DOHH2 (cell line): ENCODE measurements around the gene UNC5B.

Experiments used
- H3F3A ChIP-seq: fragments of 200-600 bp; sonication (generic), shearing (Covaris generic); 2 replicates; pipeline ENCODE4 v1.6.0; 2016; ENCODE audit warnings: antibody characterized with exemption, mild to moderate bottlenecking; ENCODE audit not compliant: control insufficient read depth, insufficient read depth
- H3K27ac ChIP-seq: fragments of 200-600 bp; sonication (generic); 2 replicates; pipeline ENCODE4 v1.5.1; 2014; ENCODE audit warnings: low read depth, mild to moderate bottlenecking, low read length, moderate library complexity
- H3K27me3 ChIP-seq: fragments of 200-600 bp; sonication (generic); 2 replicates; pipeline ENCODE4 v1.6.1; 2014; ENCODE audit warnings: mild to moderate bottlenecking, low read length, mixed read lengths; ENCODE audit not compliant: control insufficient read depth
- H3K36me3 ChIP-seq: fragments of 200-600 bp; sonication (generic); 2 replicates; pipeline ENCODE4 v1.6.1; 2014; ENCODE audit warnings: mild to moderate bottlenecking, low read length, moderate library complexity, mixed read lengths; ENCODE audit not compliant: control insufficient read depth
- H3K4me1 ChIP-seq: fragments of 200-600 bp; sonication (generic); 2 replicates; pipeline ENCODE4 v1.6.1; 2014; ENCODE audit warnings: mild to moderate bottlenecking, low read length, mixed read lengths; ENCODE audit not compliant: control insufficient read depth
- H3K4me2 ChIP-seq: fragments of 200-600 bp; sonication (generic); 2 replicates; pipeline ENCODE4 v1.6.0; 2014; ENCODE audit warnings: mild to moderate bottlenecking, low read length, moderate library complexity
- H3K4me3 ChIP-seq: fragments of 200-600 bp; sonication (generic); 2 replicates; pipeline ENCODE4 v1.5.1; 2014; ENCODE audit warnings: mild to moderate bottlenecking, low read length, mixed read lengths
- H3K79me2 ChIP-seq: fragments of 200-600 bp; sonication (generic); 2 replicates; pipeline ENCODE4 v1.6.1; 2014; ENCODE audit warnings: mild to moderate bottlenecking, low read length, mixed read lengths; ENCODE audit not compliant: control insufficient read depth
- H3K9me2 ChIP-seq: fragments of 200-600 bp; sonication (generic); replicated peaks from 2 replicates; pipeline ENCODE4 v1.6.1; 2014; ENCODE audit warnings: mild to moderate bottlenecking, low read length, mixed read lengths; ENCODE audit not compliant: control insufficient read depth
- H3K9me3 ChIP-seq: fragments of 200-600 bp; sonication (generic); 2 replicates; pipeline ENCODE4 v1.6.1; 2014; ENCODE audit warnings: antibody characterized with exemption, low read length, mixed read lengths; ENCODE audit not compliant: control insufficient read depth, insufficient read depth
- H4K20me1 ChIP-seq: fragments of 200-600 bp; sonication (generic); 2 replicates; pipeline ENCODE4 v1.6.0; 2014; ENCODE audit warnings: low read depth, mild to moderate bottlenecking, antibody characterized with exemption, low read length, moderate library complexity; ENCODE audit not compliant: control insufficient read depth, insufficient read depth
- EZH2phosphoT487 ChIP-seq: fragments of 200-600 bp; sonication (generic); IDR thresholded peaks from 2 replicates; pipeline ENCODE4 v1.6.1; 2017; ENCODE audit warnings: borderline replicate concordance, mild to moderate bottlenecking, antibody characterized with exemption, low read length, moderate library complexity, mixed read lengths
- TF ChIP-seq, protein P1 (sequence below): fragments of 200-600 bp; sonication (generic); IDR thresholded peaks from one replicate; pipeline ENCODE4 v1.5.1; 2014; ENCODE audit warnings: antibody characterized with exemption, mild to moderate bottlenecking, low read depth, low read length; ENCODE audit not compliant: poor library complexity, severe bottlenecking

Gene UNC5B

DNA sequence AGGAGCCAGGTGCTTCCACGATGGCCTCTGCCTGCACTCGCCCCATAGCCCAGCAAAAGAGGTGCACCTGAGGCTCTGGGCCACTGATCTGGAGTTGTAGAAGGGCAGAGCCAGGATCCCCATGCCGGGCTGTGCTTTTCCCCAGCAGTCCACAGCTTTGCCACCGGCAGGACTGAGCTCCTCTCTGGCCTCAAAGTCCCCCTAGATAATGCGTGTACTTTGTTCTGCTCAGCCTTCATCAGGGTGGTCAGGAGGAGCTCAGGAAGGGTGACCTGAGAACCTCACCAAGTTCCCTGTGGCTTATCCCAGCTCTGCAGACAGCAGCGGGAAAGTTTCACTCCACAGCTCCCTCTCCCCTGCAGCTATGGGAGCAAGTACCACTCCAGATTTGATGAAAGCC, 27.9 kb upstream of the UNC5B start:
- Histone ChIP-seq H3K27ac (no peak overlapping the region), H3F3A (no peaks in the 10 kb centered on the region), H3K4me2 (no peak overlapping the region), H3K27me3 (peaks cover 3% of the 10 kb centered on the region; the same call in 1 of the 2 replicates), H3K9me3 (no peaks in the 10 kb centered on the region), H3K4me1 (no peaks in the 10 kb centered on the region), H3K79me2 (no peaks in the 10 kb centered on the region), H4K20me1 (no peaks in the 10 kb centered on the region), H3K9me2 (no peaks in the 10 kb centered on the region), H3K4me3 (no peak overlapping the region), H3K36me3 (no peaks in the 10 kb centered on the region)
- TF ChIP-seq, protein P1, sequence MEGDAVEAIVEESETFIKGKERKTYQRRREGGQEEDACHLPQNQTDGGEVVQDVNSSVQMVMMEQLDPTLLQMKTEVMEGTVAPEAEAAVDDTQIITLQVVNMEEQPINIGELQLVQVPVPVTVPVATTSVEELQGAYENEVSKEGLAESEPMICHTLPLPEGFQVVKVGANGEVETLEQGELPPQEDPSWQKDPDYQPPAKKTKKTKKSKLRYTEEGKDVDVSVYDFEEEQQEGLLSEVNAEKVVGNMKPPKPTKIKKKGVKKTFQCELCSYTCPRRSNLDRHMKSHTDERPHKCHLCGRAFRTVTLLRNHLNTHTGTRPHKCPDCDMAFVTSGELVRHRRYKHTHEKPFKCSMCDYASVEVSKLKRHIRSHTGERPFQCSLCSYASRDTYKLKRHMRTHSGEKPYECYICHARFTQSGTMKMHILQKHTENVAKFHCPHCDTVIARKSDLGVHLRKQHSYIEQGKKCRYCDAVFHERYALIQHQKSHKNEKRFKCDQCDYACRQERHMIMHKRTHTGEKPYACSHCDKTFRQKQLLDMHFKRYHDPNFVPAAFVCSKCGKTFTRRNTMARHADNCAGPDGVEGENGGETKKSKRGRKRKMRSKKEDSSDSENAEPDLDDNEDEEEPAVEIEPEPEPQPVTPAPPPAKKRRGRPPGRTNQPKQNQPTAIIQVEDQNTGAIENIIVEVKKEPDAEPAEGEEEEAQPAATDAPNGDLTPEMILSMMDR: no peak
- TF ChIP-seq EZH2phosphoT487: no peak

DNA sequence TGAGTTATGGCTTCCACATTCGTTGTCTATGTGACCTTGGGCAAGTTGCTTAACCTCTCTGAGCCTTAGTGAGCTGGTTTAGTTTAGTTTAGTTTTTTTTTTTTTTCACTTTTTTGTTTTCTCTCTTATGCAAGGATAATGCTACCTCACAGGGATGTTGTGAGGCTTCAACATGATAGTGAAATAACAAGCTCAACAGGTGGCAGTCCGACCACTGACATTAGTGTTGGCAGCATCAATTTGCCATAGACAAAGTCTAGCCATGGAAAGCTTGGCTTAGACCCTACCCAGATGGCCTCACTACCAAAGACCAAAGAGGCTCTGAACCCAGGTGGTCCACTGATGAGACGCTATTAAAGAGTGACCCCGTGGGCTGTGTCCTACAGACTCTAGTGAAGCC, 27.2 kb upstream of the UNC5B start:
- Histone ChIP-seq H4K20me1 (no peaks in the 10 kb centered on the region), H3K9me3 (no peaks in the 10 kb centered on the region), H3K79me2 (no peaks in the 10 kb centered on the region), H3K4me1 (no peaks in the 10 kb centered on the region), H3F3A (no peaks in the 10 kb centered on the region), H3K27ac (no peak overlapping the region), H3K4me2 (no peak overlapping the region), H3K36me3 (no peaks in the 10 kb centered on the region), H3K4me3 (no peak overlapping the region), H3K27me3 (peaks cover 3% of the 10 kb centered on the region; the same call in 1 of the 2 replicates), H3K9me2 (no peaks in the 10 kb centered on the region)
- TF ChIP-seq, protein P1: no peak
- TF ChIP-seq EZH2phosphoT487: no peak

DNA sequence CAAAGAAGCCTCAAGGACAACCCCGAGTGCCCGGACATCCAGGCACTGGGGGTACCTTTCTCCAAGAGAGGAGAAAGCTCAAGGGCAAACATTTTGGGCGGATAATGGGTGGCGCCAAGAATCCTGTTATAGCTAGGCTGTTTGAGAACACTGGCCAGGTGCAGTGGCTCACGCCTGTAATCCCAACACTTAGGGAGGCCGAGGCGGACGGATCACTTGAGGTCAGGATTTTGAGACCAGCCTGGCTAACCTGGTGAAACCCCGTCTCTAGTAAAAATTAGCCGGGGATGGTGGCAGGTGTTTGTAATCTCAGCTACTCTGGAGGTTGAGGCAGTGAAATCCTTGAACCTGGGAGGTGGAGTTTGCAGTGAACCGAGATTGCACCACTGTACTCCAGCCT, 25.2 kb upstream of the UNC5B start:
- no peak overlapping the region for H3K4me2 ChIP-seq
- H3K4me1 ChIP-seq: no peaks in the 10 kb centered on the region
- H3K9me3 ChIP-seq: no peaks in the 10 kb centered on the region
- H3F3A ChIP-seq: no peaks in the 10 kb centered on the region
- no peak overlapping the region for H3K27ac ChIP-seq
- TF ChIP-seq EZH2phosphoT487: no peak
- TF ChIP-seq, protein P1: no peak
- no peaks in the 10 kb centered on the region for H3K9me2 ChIP-seq
- no peak overlapping the region for H3K4me3 ChIP-seq
- no peaks in the 10 kb centered on the region for H3K79me2 ChIP-seq
- H3K36me3 ChIP-seq: no peaks in the 10 kb centered on the region
- no peaks in the 10 kb centered on the region for H4K20me1 ChIP-seq
- H3K27me3 ChIP-seq: peaks cover 3% of the 10 kb centered on the region; the same call in 1 of the 2 replicates

DNA sequence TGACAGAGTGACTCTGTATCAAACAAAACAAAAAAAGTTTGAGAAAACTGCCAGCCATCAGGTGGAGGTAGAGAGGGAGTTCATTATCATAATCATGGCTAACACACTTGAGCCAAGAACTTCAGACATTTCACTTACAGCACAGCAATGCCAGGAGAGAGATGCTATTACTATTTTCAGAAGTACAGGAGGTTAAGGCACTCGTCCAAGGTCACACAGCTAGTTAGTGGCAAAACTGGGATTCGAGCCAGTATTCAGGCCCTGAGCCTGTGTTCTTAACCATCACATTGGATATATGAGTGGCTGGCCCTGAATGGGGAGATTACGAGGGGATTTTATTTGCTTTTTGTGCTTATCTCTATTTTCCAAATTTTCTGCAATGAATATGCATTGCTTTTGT, 24.8 kb upstream of the UNC5B start:
- H4K20me1 ChIP-seq: no peaks in the 10 kb centered on the region
- no peak overlapping the region for H3K4me3 ChIP-seq
- H3K4me2 ChIP-seq: no peak overlapping the region
- no peak overlapping the region for H3K27ac ChIP-seq
- no peaks in the 10 kb centered on the region for H3K9me2 ChIP-seq
- H3K4me1 ChIP-seq: no peaks in the 10 kb centered on the region
- no peaks in the 10 kb centered on the region for H3K36me3 ChIP-seq
- H3K27me3 ChIP-seq: peaks cover 3% of the 10 kb centered on the region; the same call in 1 of the 2 replicates
- H3K79me2 ChIP-seq: no peaks in the 10 kb centered on the region
- TF ChIP-seq, protein P1: no peak
- TF ChIP-seq EZH2phosphoT487: no peak
- no peaks in the 10 kb centered on the region for H3K9me3 ChIP-seq
- H3F3A ChIP-seq: no peaks in the 10 kb centered on the region
